ENCODE data around the gene LRCOL1. TPM values are rescaled to one million over a fixed set of nuclear protein-coding genes. Genes with fewer than 3 reads are reported as not detected.

The LRCOL1 gene
- total and polyA plus RNA-seq, 8 donors, result 0.63 to 2.2 (median 1.4) TPM

DNA sequence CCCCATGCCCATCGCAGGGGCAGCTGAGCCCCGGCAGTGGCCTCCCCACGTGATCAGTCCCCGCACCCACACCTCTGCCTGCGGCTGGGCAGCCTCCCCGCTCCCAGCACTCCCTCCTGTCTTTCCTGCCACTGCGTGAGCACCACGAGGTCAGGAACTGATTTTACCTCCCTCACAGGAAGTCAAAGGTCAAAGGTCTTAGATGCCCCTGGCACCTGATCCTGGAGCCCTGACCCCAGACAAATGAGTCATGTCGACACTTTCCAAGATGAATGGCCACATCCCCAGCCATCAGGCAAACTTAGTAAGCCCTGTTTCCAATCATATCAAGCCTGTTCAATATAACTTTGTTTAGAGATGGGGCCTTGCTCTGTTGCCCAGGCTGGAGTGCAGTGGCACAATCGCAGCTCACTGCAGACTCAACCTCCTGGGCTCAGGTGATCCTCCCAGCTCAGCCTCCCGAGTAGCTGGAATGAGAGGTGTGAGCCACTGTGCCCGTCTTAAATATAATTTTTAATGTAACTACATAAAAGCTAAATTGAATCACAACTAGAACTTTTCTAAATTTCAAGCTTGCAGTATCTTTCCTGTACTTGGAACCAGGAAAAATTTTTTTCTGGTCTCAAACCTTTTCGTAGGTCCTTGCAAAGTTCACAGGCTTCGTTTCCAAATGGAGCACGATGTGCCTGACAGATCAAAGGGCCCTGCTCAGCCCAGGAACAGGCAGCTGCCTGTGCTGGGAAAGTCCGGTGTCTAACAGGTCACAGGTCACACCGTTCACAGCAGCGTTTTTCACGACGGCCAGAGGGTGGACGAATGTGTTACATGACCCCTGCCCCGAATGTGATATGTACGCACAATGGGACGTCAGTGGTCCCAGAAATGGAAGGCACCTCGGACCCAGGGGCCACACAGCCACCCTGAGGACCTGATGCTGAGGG, 1.9 kb downstream of the LRCOL1 start:
- H3K27me3 ChIP-seq, result peaks cover 21 to 76% of the 10 kb centered on the region in 2 donors
- no peak overlapping the region for H3K4me3 ChIP-seq
- H3K36me3 ChIP-seq, result no peaks in the 10 kb centered on the region
- peaks cover 0 to 9% of the 10 kb centered on the region in 2 donors for H3K4me1 ChIP-seq
- DNase-seq (peak in 1 of 4 donors; percentile 54), ATAC-seq (no peak)
- H3K27ac ChIP-seq, result no peak overlapping the region
- no peak for TF ChIP-seq CTCF (IDR thresholded peaks at IDR 0.05)
- intact Hi-C loops (cut with DNase I), result no loop called here
- peaks cover 0 to 8% of the 10 kb centered on the region in 2 donors for H3K9me3 ChIP-seq

GRCh38 chr12:132606927-132607326, 3.5 kb downstream of the LRCOL1 start:
- Histone ChIP-seq H3K27ac (no peak overlapping the region), H3K4me3 (no peak overlapping the region), H3K4me1 (peaks cover 0 to 10% of the 10 kb centered on the region in 2 donors), H3K27me3 (peaks cover 29 to 91% of the 10 kb centered on the region in 2 donors), H3K36me3 (no peaks in the 10 kb centered on the region), H3K9me3 (peaks cover 0 to 7% of the 10 kb centered on the region in 2 donors)
- TF ChIP-seq CTCF (IDR thresholded peaks at IDR 0.05), result no peak
- DNase-seq, result peak in 1 of 4 donors; percentile 74
- intact Hi-C loops (cut with DNase I), result no loop called here
- no peak for ATAC-seq

DNA sequence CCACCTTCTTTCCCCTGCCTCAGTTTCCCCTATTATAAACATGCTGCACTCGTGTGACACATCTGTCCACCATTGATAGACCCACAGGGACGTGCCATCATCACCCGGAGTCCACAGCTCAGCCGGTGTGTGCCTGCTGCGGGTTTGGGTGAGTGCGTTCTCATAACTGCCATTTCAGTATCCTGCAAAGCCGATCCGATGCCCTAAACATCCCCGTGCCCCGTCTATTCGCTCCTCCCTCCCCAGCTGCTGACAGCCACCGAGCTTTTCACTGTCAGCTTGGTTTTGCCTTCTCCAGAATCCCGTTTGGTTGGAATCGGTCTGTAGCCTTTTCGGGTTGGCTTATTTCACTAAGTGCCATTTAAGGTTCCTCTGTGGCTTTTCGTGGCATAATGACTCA, 3.9 kb downstream of the LRCOL1 start:
- H3K9me3 ChIP-seq, result peaks cover 0 to 2% of the 10 kb centered on the region in 2 donors
- no peak for ATAC-seq
- no peaks in the 10 kb centered on the region for H3K36me3 ChIP-seq
- TF ChIP-seq CTCF (IDR thresholded peaks at IDR 0.05), result no peak
- H3K4me3 ChIP-seq, result no peak overlapping the region
- intact Hi-C loops (cut with DNase I), result no loop called here
- no peak for DNase-seq
- H3K27me3 ChIP-seq, result peaks cover 29 to 94% of the 10 kb centered on the region in 2 donors
- peaks cover 0 to 10% of the 10 kb centered on the region in 2 donors for H3K4me1 ChIP-seq
- no peak overlapping the region for H3K27ac ChIP-seq

- Histone ChIP-seq H3K4me3 (no peak overlapping the region), H3K36me3 (no peaks in the 10 kb centered on the region), H3K27ac (no peak overlapping the region), H3K4me1 (peaks cover 0 to 12% of the 10 kb centered on the region in 2 donors), H3K9me3 (no peaks in the 10 kb centered on the region), H3K27me3 (peaks cover 29 to 95% of the 10 kb centered on the region in 2 donors)
- ATAC-seq, result no peak
- DNase-seq, result no peak
- intact Hi-C loops (cut with DNase I), result no loop called here
- no peak for TF ChIP-seq CTCF (IDR thresholded peaks at IDR 0.05)
These were observed 4.5 kb downstream of the LRCOL1 start for GRCh38 chr12:132605892-132606291.

DNA sequence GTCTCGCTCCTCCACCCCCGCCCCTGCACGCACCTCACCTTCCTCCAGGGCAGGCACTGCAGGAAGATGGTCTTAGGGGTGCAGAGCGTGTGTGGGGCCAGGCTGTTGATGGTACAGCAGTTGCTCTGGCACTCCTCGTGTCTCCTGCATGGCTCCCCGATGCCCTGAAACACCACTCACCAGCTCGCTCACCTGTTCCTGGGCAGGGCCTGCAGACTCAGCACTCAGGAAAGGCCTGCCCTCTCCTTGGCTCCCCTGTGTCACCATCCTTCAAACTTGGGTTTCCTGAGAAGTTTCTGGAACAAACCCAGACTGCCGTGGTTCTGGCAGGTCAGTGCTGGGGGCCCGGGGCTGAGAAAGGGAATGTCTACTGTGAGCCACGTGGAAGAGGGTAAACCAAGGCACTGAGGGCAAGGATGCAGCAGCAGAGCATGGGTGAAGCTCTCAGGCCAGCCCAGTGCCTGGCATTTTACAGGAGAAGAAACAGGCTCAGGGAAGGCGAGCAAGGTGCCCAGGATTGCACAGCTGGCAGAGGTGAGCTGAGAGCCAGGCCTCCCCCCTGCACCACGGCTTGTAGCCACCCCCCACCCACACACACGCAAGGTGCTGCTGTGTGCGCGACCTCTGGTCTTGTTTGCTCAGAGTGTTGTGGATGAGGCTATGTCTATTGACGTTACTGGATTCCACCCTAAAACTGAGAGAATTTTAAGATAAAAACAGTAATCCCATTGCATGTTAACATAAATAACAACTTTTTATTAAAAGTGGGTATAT, 5.5 kb downstream of the LRCOL1 start:
- H3K4me1 ChIP-seq, result peaks cover 0 to 22% of the 10 kb centered on the region in 2 donors
- H3K9me3 ChIP-seq, result no peaks in the 10 kb centered on the region
- TF ChIP-seq CTCF (IDR thresholded peaks at IDR 0.05), result no peak
- H3K27ac ChIP-seq, result no peak overlapping the region
- no peak for ATAC-seq
- DNase-seq, result no peak
- intact Hi-C loops (cut with DNase I), result no loop called here
- H3K4me3 ChIP-seq, result no peak overlapping the region
- H3K36me3 ChIP-seq, result no peaks in the 10 kb centered on the region
- peaks cover 25 to 95% of the 10 kb centered on the region in 2 donors for H3K27me3 ChIP-seq

Measured in left lung (tissue), 10 donors.